Body of pancreas (tissue), 4 donors: ENCODE results near the gene SYT6.

Experiments used
- CTCF ChIP-seq, 7 experiments: fragments of 450-650 bp in 4 of 7; fragments of 200-600 bp in 3 of 7; sonication (generic) in 3 of 7; IDR thresholded peaks; one replicate each; pipeline ENCODE4 v1.5.1; 2016 to 2019; ENCODE audit warnings: antibody characterized with exemption in 7 of 7
- POLR2A ChIP-seq, 3 donors: fragments of 450-650 bp; IDR thresholded peaks; one replicate each; pipeline ENCODE4 v1.6.1; 2016; ENCODE audit warnings: antibody characterized with exemption in 3 of 3, mild to moderate bottlenecking in 2 of 3

- no peak for TF ChIP-seq CTCF (IDR thresholded peaks at IDR 0.05)
- no peak for TF ChIP-seq POLR2A (IDR thresholded peaks at IDR 0.05)
These were observed at the start of gene SYT6 for GRCh38 chr1:114153261-114154145.
